ENCODE measurements around the gene ECI2.
"Not testable (repeated sequence)": the region's sequence is repeated elsewhere in the genome, so short reads cannot be mapped to it uniquely, and the experiment has no call there.

Gene ECI2

DNA sequence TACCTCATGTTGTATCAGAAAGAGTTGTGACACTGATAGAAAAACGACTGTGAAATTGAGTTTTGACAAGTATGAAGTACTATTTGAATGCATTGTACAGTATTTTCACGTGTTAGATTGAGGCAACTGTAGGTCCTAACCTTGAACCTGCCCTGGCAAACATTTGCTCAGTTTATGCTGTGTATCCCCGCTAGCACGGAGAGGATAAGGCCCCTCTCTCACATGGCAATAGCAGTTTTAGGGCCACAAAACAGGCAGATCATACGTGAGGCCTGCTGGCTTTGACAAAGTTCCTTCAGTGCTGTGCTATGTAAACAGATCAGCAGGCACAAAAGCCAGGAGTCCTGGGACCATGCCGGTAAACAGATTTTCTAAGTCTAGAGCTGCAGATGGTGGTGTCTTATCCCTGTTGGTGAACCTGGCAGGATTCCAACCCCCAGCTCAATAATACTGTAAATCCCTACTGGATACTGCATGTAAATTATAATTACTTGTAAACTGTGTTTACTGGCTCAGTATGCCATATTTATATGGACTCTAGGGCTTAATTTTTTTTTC is 32.6 kb downstream of the ECI2 start:
- no peak for DNase-seq
- no peak for TF ChIP-seq POLR2A (IDR thresholded peaks at IDR 0.05; ENCODE audit: low read length)
- no peak for TF ChIP-seq GATA1 (IDR thresholded peaks at IDR 0.05; ENCODE audit: low read depth, low read length)

DNA sequence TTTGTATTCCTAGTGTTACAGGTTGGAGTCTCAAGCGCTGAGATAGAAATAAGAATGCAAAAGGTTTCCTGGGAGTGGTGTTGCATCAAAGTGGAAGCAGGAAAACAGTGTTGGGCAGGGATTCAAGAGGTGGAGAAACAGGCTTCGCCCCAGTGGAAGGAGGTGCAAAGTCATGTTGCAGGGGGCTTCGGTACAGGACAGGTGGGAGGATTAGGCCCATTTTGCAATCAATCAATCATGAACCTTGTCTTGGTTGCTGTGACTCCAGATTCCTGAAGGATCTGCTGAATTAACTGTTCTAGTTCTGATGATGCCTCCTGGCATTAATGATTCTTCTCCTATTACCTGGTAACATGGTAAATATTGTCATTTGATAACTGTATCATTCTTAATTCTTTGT is 34.1 kb downstream of the ECI2 start:
- no peak for DNase-seq
- no peak for TF ChIP-seq GATA1 (IDR thresholded peaks at IDR 0.05; ENCODE audit: low read depth, low read length)

DNA sequence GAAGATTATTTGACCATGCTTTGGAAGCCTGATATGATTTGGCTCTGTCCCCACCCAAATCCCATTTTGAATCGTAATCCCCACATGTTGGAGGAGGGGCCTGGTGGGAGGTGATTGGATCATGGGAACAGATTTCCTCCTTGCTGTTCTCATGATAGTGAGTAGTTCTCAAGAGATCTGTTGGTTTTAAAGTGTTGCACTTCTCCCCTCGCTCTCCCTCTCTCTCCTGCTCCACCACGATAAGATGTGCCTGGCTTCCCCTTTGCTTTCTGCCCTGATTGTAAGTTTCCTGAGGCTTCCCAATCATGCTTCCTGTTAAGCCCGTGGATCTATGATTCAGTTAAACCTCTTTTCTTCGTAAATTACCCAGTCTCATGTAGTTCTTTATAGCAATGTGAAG is 34.7 kb downstream of the ECI2 start:
- TF ChIP-seq GATA1 (IDR thresholded peaks at IDR 0.05; ENCODE audit: low read depth, low read length) (no peak), POLR2A (IDR thresholded peaks at IDR 0.05; ENCODE audit: low read length) (no peak)

DNA sequence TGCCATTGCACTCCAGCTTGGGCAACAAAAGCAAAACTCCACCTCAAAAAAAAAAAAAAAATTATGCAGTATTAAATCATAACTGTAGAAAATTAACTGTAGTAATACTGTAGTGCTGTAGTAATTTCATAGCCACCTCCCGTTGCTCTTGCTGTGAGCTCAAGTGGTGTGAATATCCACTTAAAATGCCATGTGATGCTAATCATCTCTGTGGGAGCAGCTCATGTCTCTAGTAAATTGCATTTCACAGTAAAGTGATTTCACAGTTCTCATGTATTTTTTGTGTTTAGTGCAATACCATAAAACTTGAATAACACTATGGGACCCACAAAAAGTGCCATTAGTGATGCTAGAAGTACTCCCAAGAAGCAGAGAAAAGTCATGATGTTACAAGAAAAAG is 42.1 kb downstream of the ECI2 start:
- TF ChIP-seq POLR2A (IDR thresholded peaks at IDR 0.05; ENCODE audit: low read length) (no peak), GATA1 (IDR thresholded peaks at IDR 0.05; ENCODE audit: low read depth, low read length) (no peak)
- DNase-seq: no peak

More for the DNA sequence above, 34.7 kb downstream of the ECI2 start:
- no peak for DNase-seq

DNA sequence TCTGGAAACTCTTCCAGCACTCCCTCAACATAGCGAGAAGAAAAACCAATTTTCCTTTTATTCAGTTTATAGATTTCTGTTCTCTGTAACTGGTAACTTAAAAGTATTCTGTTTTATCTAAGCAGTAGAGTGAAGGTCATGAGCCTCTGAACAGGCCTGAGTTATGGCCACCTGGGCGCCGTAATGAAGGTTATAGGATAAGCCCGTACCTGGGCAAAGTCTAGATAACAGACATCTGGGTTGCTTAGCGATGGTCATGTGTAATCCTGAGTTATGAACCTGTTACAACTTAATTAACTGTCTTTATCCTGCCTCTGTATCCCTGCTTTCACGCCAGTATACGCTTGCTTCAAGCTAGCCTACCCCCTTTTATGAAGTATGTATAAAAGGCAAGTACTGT is 43.4 kb downstream of the ECI2 start:
- no peak for TF ChIP-seq GATA1 (IDR thresholded peaks at IDR 0.05; ENCODE audit: low read depth, low read length)
- DNase-seq: no peak

DNA sequence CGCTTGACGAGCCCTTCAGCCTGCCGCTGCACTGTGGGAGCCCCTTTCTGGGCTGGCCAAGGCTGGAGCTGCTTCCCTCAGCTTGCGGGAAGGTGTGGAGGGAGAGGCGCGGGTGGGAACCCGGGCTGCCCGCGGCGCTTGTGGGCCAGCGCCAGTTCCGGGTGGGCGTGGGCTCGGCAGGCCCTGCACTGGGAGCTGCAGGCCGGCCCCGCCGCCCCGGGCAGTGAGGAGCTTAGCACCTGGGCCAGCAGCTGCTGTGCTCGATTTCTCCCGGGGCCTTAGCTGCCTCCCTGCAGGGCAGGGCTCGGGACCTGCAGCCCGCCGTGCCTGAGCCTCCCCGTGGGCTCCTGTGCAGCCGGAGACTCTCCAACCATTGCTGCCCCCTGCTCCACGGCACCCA is 45.3 kb downstream of the ECI2 start:
- DNase-seq: not testable (repeated sequence)

DNA sequence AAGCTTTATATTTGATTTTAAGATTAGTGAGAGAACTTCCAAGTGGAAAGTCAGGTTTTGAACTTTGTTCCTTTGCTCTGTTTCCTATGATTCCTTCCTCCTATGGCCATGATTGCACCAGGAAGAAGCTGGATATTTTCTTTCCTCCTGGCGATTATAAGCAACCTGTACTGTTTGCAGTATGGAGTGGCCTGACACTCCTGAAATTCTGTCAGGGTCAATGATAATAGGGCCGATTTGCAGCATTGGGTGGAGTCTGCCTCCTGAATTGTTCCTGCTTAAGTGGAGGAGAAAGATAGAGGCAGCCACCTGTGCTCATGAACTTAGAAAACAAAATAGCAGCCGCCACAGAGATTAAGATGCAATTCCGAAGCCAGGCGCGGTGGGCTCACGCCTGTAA is 46.7 kb downstream of the ECI2 start:
- TF ChIP-seq GATA1 (IDR thresholded peaks at IDR 0.05; ENCODE audit: low read depth, low read length): no peak
- no peak for TF ChIP-seq POLR2A (IDR thresholded peaks at IDR 0.05; ENCODE audit: low read length)
- no peak for DNase-seq

DNA sequence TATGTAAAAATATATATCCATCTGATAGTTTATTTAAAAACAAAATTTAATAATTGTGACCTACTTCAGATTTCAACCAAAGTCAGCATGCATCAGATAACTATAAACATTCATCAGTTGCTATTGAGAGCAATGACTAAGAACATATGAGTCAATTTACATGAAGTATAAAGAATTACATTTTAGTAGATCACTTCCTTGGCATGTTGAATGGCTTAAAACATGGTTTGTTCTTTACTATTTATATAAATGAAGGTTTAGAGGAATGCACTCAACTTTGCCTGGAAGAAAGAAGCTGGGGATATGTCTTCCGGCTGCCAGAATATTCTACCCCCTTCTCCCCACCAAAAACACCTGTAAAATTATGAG is 50.1 kb downstream of the ECI2 start:
- TF ChIP-seq GATA1 (IDR thresholded peaks at IDR 0.05; ENCODE audit: low read depth, low read length): no peak
- no peak for TF ChIP-seq POLR2A (IDR thresholded peaks at IDR 0.05; ENCODE audit: low read length)
- no peak for DNase-seq

DNA sequence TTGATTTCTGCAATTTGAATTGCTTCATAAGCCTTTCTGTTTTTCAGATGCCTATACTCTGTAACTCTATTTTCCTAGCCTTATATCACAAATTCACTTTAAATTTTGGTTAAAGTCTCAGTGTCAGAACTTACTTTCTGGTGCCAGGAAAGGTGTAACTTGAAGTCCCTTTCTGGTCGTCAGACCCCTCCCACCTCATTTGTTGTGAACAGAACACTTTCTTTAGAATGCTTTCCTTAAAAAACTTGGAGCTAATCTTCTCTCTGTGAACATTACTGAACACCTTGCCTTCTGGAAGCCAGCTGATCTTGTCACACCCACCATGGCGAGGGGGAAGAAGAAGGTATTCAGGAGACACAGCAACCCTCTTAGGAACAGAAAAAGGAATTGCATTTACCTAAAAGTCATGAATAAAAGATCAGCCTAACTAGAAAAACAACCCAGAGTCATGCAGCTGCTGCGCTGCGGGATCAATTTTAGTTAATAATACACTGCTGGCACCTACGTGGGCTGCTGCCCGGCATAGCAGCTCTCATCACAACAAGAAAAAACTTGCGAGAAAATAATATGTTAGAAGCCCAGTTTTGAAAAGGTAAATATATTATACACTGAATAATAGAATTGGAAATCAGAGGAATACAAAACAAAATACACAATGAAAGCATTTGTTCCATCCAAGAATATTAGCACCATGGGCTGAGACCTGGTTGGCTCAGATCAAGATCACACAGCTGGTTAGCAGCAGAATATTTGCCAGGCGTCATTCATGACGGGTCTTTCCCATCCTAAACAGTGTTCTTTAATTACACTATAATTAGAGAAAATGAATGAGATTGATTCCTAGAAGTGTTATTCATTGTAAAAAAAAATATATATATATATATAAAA is 50.7 kb downstream of the ECI2 start:
- TF ChIP-seq POLR2A (IDR thresholded peaks at IDR 0.05; ENCODE audit: low read length): no peak
- TF ChIP-seq GATA1 (IDR thresholded peaks at IDR 0.05; ENCODE audit: low read depth, low read length): no peak
- DNase-seq: no peak

DNA sequence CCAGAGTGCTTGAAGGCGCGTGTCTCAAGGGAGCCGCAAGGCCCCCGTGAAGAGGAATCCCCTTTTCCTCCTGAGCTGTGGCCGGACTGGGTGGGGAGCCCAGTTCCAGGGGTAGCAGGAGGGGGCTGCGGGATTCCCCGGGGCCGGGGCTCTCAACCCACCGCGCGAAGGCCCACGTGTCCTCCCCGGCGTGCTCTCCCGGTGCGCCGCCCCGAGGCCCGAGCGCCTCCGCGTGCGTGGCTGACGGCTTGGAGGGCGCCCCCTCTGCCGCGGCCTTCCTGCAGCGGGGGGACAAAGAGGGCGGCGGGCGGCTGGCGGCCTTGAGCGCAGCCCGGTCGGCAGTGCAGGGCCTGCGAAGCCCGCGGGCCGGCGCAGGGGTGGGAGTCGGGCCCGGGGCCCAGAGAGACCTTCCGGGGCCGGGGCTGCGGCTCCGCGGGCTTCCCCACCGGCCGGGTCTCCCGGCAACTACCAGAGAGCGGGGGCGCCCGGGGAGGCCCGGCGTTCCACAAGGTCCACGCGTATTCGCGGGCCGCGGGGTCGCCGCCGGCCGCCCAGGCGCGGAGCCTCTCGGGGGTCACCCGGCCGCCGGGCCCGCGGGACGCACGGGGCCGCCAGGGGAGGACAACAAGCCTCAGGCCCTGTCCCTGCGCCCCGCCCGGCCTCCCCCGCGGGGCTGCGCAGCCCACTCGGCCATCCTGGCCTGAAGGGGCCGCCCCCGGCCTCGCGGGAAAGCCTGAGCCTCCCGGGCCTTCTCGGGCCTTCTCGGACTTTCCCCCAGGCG is 56.5 kb downstream of the ECI2 start, which contains the start of gene FAM217A:
Gene FAM217A (minus strand): TSS at position 447 of the 781 bp plus-strand sequence. CDS start 1,723 bp downstream, outside the sequence.
- no peak for DNase-seq
- TF ChIP-seq GATA1 (IDR thresholded peaks at IDR 0.05; ENCODE audit: low read depth, low read length) (no peak), POLR2A (IDR thresholded peaks at IDR 0.05; ENCODE audit: low read length) (no peak)

DNA sequence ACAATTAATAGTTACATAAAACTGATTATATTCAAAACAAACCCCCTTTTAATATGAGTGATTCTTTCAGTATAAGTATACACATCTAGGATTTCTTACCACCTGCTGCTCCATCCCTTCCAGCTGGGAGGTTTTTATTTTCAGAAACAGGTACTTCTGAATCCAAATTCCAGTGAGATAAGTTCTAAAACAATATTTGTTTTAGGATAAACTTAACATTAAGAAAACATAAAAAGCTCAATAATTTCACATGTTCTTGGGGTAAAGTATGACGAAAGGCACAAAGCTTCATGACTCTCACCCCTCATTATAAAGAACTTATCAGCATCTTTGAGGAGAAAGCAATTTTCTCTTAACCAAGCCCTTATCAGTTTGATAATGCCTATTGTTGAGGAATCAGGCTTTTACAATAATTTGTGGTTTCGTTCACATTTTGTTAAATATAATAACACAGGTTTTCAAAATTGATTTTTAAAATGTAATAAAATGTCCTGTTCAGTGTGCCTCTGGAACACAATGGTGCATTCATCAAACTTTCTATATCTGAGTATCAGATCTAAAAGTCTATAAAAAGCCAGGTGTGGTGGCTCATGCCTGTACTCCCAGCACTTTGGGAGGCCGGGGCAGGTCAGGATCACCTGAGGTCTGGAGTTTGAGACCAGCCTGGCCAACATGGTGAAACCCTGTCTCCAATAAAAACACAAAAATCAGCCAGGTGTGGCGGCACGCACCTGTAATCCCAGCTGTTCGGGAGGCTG is 60.7 kb downstream of the ECI2 start:
- TF ChIP-seq GATA1 (IDR thresholded peaks at IDR 0.05; ENCODE audit: low read depth, low read length): no peak
- DNase-seq: no peak

DNA sequence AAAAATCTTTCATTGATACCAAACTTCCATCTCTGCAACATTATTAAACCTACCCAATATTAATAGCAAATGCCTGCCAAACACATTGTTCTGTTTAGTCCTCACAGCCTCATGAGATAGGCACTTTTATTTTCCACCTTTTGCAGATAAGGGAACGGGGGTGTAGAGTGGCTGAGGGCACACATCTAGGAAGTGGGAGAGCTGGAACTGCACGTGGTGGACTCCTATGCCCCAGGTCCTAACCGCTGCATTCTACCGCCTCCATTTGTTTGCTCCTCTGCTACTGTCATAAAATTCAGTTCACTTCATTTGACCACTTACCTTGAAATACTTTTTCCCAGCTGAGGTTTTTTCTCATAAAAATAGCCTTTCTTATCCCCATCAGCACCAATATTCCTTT is 64.0 kb downstream of the ECI2 start:
- DNase-seq: no peak
- TF ChIP-seq POLR2A (IDR thresholded peaks at IDR 0.05; ENCODE audit: low read length): no peak
- TF ChIP-seq GATA1 (IDR thresholded peaks at IDR 0.05; ENCODE audit: low read depth, low read length): no peak

DNA sequence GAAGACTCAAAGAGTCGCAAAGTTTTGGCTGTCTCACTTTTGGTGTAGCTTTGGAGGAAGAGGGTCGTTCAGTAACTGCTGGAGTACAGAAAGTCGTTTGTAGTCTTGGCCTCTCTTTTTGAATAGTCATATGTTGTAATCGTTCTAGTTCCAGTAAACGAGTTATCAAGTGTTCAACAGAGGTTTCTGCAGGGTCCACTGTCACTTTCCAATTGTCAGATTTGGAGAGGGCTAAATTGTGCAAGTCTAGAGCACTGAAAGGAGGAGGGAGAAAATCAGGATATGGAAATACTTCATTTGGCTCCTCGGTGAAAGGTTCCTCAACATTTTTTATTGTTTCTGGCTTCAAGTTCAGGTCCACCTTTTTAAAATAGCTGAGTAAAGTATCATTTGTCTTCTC is 66.2 kb downstream of the ECI2 start:
- DNase-seq: no peak
- TF ChIP-seq GATA1 (IDR thresholded peaks at IDR 0.05; ENCODE audit: low read depth, low read length) (no peak), POLR2A (IDR thresholded peaks at IDR 0.05; ENCODE audit: low read length) (no peak)

DNA sequence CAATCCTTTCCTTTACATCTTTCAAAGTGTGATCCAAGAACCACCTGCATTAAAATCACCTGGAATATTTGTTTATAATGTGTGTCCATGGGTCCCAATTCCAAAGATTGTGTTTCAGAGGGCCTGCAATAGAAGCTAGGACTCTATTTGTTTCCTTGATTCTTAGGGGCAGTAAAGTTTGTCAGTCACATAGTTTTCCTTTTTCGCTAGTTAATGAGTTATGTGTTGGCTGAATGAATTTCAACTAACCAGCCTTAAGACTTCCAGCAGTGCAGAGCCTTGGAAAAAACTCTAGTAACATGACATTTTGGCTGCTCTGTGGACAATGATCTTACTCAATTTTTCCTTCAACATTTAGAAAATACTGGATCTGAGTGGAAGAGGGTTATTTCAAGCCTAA is 67.7 kb downstream of the ECI2 start:
- no peak for TF ChIP-seq POLR2A (IDR thresholded peaks at IDR 0.05; ENCODE audit: low read length)
- no peak for TF ChIP-seq GATA1 (IDR thresholded peaks at IDR 0.05; ENCODE audit: low read depth, low read length)
- no peak for DNase-seq
